SK-N-SH (cell line): ENCODE measurements around the gene STMN1. TPM values are rescaled to one million over a fixed set of nuclear protein-coding genes. Genes with fewer than 3 reads are reported as not detected.

Source experiments
- CTCF ChIA-PET: fragments of 300-600, 350-600 bp; formaldehyde crosslinking; extraction: SDS; loops from one replicate; lab custom pipeline; 2021; lab: Yijun Ruan, JAX
- POLR2A ChIA-PET: fragments of 350-600 bp; sonication (Branson Sonifier 250); formaldehyde crosslinking; extraction: SDS; loops from one replicate; lab custom pipeline; 2020; ENCODE audit warnings: antibody characterized with exemption, inconsistent platforms; lab: Yijun Ruan, JAX
- DNase-seq: peaks from one replicate; pipeline ENCODE4 v3.0.0; 2012
- H2AFZ ChIP-seq: fragments of 200-600 bp; sonication (generic); 2 replicates; pipeline ENCODE4 v1.8.1; 2016; ENCODE audit warnings: antibody characterized with exemption, mild to moderate bottlenecking, low read depth
- H3F3A ChIP-seq: fragments of 200-600 bp; sonication (generic); replicated peaks from 2 replicates; pipeline ENCODE3; 2016; ENCODE audit warnings: antibody characterized with exemption, mild to moderate bottlenecking; ENCODE audit not compliant: insufficient read depth
- H3K27ac ChIP-seq, 2 experiments: fragments of 200-500 bp in 1 of 2; fragments of 200-600 bp in 1 of 2; sonication (Bioruptor generic) in 1 of 2; sonication (generic), shearing (Covaris generic) in 1 of 2; 2 replicates each; pipeline versions ENCODE4 v1.5.1 to v1.6.1; 2014 to 2016; ENCODE audit warnings: low read depth in 2 of 2, inconsistent platforms in 1 of 2, low read length in 1 of 2, mild to moderate bottlenecking in 1 of 2, mixed read lengths in 1 of 2
- H3K27me3 ChIP-seq: fragments of 200-600 bp; sonication (generic), shearing (Covaris generic); 2 replicates; pipeline ENCODE4 v1.6.1; 2016; ENCODE audit warnings: mixed run types; ENCODE audit not compliant: insufficient read depth
- H3K36me3 ChIP-seq, 2 experiments: fragments of 200-500 bp in 1 of 2; fragments of 200-600 bp in 1 of 2; sonication (Bioruptor generic) in 1 of 2; sonication (generic) in 1 of 2; replicated peaks in 1 of 2; 2 replicates each; pipeline versions ENCODE3 to v1.5.1; 2014 to 2016; ENCODE audit warnings: low read length in 1 of 2, mild to moderate bottlenecking in 1 of 2; ENCODE audit not compliant: insufficient read depth in 2 of 2, control insufficient read depth in 1 of 2
- H3K4me1 ChIP-seq, 2 experiments: fragments of 200-500 bp in 1 of 2; fragments of 200-600 bp in 1 of 2; sonication (Bioruptor generic) in 1 of 2; sonication (generic), shearing (Covaris generic) in 1 of 2; 2 replicates each; pipeline versions ENCODE4 v1.5.1 to v1.6.1; 2014 to 2016; ENCODE audit warnings: low read depth in 1 of 2, low read length in 1 of 2, mixed run types in 1 of 2; ENCODE audit not compliant: insufficient read depth in 2 of 2, control insufficient read depth in 1 of 2
- H3K4me2 ChIP-seq: fragments of 200-600 bp; sonication (generic), shearing (Covaris generic); 2 replicates; pipeline ENCODE4 v1.6.1; 2017; ENCODE audit warnings: mixed run types
- H3K4me3 ChIP-seq, 2 experiments: fragments of 200-500 bp in 1 of 2; fragments of 200-600 bp in 1 of 2; sonication (Bioruptor generic) in 1 of 2; sonication (generic), shearing (Covaris generic) in 1 of 2; 2 replicates each; pipeline versions ENCODE4 v1.5.1 to v1.8.1; 2014 to 2016; ENCODE audit warnings: low read depth in 2 of 2, inconsistent platforms in 1 of 2, low read length in 1 of 2, mild to moderate bottlenecking in 1 of 2, mixed read lengths in 1 of 2, moderate library complexity in 1 of 2
- H3K79me2 ChIP-seq: fragments of 200-600 bp; sonication (generic); 2 replicates; pipeline ENCODE4 v1.8.1; 2017; ENCODE audit warnings: mild to moderate bottlenecking; ENCODE audit not compliant: insufficient read depth
- H3K9ac ChIP-seq: fragments of 200-600 bp; sonication (generic); 2 replicates; pipeline ENCODE4 v1.6.1; 2017; ENCODE audit warnings: mixed run types
- H3K9me2 ChIP-seq: fragments of 200-600 bp; sonication (generic); 2 replicates; pipeline ENCODE4 v1.6.1; 2017; ENCODE audit warnings: mixed run types
- H3K9me3 ChIP-seq: fragments of 200-600 bp; sonication (generic); 2 replicates; pipeline ENCODE4 v1.6.1; 2017; ENCODE audit warnings: mixed run types, mild to moderate bottlenecking, moderate library complexity
- H4K20me1 ChIP-seq: fragments of 200-600 bp; sonication (generic); 2 replicates; pipeline ENCODE4 v1.6.1; 2017; ENCODE audit warnings: mild to moderate bottlenecking, mixed run types; ENCODE audit not compliant: insufficient read depth
- FOSL2 ChIP-seq: IDR thresholded peaks from 2 replicates; pipeline ENCODE4 v1.4.0; 2012; ENCODE audit warnings: low read depth, mild to moderate bottlenecking, moderate library complexity, borderline replicate concordance
- FOXJ3 ChIP-seq: sonication (generic); formaldehyde crosslinking; IDR thresholded peaks from 2 replicates; pipeline ENCODE4 v1.5.1; 2020; ENCODE audit warnings: mild to moderate bottlenecking, missing genetic modification reagents
- GABPA ChIP-seq: IDR thresholded peaks from 2 replicates; pipeline ENCODE4 v1.4.0; 2012; ENCODE audit warnings: low read depth, mild to moderate bottlenecking
- JUND ChIP-seq: IDR thresholded peaks from 2 replicates; pipeline ENCODE4 v1.4.0; 2012
- POLR2AphosphoS5 ChIP-seq: IDR thresholded peaks from 2 replicates; pipeline ENCODE4 v1.6.1; 2012; ENCODE audit warnings: low read depth, low read length
- RAD21 ChIP-seq: IDR thresholded peaks from 2 replicates; pipeline ENCODE4 v1.6.1; 2012; ENCODE audit warnings: mild to moderate bottlenecking, low read length
- RCOR1 ChIP-seq: fragments of 150-350 bp; IDR thresholded peaks from 2 replicates; pipeline ENCODE4 v1.6.1; 2017; ENCODE audit warnings: antibody characterized with exemption, low read length
- RFX5 ChIP-seq: IDR thresholded peaks from 2 replicates; pipeline ENCODE4 v1.6.1; 2012; ENCODE audit warnings: mild to moderate bottlenecking, improper control_type of control experiment, low read length
- RXRA ChIP-seq: IDR thresholded peaks from 2 replicates; pipeline ENCODE4 v1.4.0; 2012; ENCODE audit warnings: low read depth, mild to moderate bottlenecking, borderline replicate concordance
- TCF12 ChIP-seq: IDR thresholded peaks from 2 replicates; pipeline ENCODE4 v1.4.0; 2012
- TEAD4 ChIP-seq: IDR thresholded peaks from 2 replicates; pipeline ENCODE4 v1.4.0; 2012; ENCODE audit warnings: mild to moderate bottlenecking, borderline replicate concordance; ENCODE audit not compliant: insufficient read depth
- WGBS: methylation state at CpG from one replicate; pipeline ENCODE4 v1.1.6; 2017; ENCODE audit warnings: low lambda C conversion rate; 5-methylcytosine and 5-hydroxymethylcytosine counted together
- polyA plus RNA-seq, 3 experiments: library from polyadenylated mRNA; depleted of rRNA; stranded (reverse); fragments of >200 nt; gene quantifications; 2 replicates each; pipeline ENCODE4 v1.2.3, GENCODE V29; 2012
- TF ChIP-seq, protein P1 (sequence below): IDR thresholded peaks from 2 replicates; pipeline ENCODE4; 2012
- TF ChIP-seq, protein P2 (sequence below): fragments of 150-350 bp; IDR thresholded peaks from 2 replicates; pipeline ENCODE4 v1.6.1; 2017; ENCODE audit warnings: antibody characterized with exemption, low read length, low read depth, borderline replicate concordance
- TF ChIP-seq, protein P3 (sequence below): fragments of 200-600 bp; sonication (generic); IDR thresholded peaks from 2 replicates; pipeline ENCODE4 v1.6.1; 2017; ENCODE audit warnings: antibody characterized with exemption, mild to moderate bottlenecking, moderate library complexity
- TF ChIP-seq, protein P4 (sequence below): IDR thresholded peaks from 2 replicates; pipeline ENCODE4 v1.4.0; 2012; ENCODE audit warnings: low read depth, borderline replicate concordance

The STMN1 gene
- polyA plus RNA-seq, 1 of the 3 experiments (the other 2 are of a cell fraction): 143 TPM

DNA sequence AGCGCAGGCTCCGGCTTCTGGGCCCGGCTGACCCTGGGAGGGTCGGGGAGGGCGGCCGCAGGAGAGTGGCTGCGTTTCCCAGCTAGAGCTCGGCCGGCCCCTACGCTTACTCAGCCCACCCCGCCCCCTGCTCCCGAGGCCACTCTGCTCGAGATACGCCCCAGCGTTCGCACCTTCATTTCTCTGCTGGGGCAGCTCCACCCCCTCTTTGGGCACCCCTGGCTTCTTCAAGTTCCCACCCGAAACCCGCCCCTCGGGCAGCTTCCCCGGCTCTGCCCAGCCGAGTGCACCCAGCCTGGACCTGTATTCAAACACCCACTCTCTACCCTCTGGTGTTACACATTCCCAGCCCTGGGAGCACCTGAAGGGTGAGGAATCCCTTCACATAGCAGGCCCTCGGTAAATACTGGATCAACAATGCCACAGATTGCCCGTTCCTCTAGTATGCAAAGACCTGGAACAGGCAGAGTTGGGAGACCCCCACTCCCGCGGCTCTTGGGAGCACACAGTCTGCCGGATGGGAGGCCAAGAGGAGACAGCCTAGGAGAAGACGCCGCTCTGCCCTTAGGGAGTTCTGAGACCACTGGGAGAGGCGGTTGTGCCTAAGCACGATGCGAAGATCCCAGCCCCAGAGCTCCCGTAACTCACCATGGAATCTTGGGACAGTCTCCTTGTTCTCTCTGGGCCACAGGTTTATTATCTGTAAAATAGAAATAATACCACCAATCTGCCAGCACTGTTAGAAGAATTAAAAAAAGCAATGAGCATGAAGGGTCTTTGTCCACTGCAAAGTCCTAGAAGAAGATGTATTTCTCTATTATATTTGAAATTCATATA lies 30.1 kb downstream of the STMN1 start:
- Histone ChIP-seq H3K9me3 (no peaks in the 10 kb centered on the region), H3K27me3 (no peaks in the 10 kb centered on the region), H3K79me2 (peaks cover 13% of the 10 kb centered on the region), H3K4me3 (peak overlapping the region; percentile 62 to 66), H3K27ac (peak overlapping the region in 1 of 2 experiments; percentile 48; a peak in 2 of 4 replicates), H3K4me2 (peak overlapping the region; percentile 84; the same call in 1 of the 2 replicates), H3K4me1 (peaks cover 0 to 23% of the 10 kb centered on the region in 2 experiments; a peak in 1 of 4 replicates), H3F3A (peaks cover 16% of the 10 kb centered on the region), H4K20me1 (no peaks in the 10 kb centered on the region), H2AFZ (peak overlapping the region; percentile 68; the same call in 1 of the 2 replicates), H3K9ac (peak overlapping the region; percentile 65; the same call in 1 of the 2 replicates), H3K36me3 (no peaks in the 10 kb centered on the region), H3K9me2 (no peaks in the 10 kb centered on the region)
- TF ChIP-seq RFX5 (no peak), JUND (no peak), FOSL2 (no peak)
- TF ChIP-seq, protein P1, sequence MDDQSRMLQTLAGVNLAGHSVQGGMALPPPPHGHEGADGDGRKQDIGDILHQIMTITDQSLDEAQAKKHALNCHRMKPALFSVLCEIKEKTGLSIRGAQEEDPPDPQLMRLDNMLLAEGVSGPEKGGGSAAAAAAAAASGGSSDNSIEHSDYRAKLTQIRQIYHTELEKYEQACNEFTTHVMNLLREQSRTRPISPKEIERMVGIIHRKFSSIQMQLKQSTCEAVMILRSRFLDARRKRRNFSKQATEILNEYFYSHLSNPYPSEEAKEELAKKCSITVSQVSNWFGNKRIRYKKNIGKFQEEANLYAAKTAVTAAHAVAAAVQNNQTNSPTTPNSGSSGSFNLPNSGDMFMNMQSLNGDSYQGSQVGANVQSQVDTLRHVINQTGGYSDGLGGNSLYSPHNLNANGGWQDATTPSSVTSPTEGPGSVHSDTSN: no peak
- WGBS: 85% methylated on average over 19 of the region's 32 CpGs
- DNase-seq: no peak
- CTCF ChIA-PET: interaction anchor here (0.8 to 3.1 kb wide), 10 partner anchors 14 to 267 kb away, joined by 3 to 14 read pairs (median 4); partner anchors contain the start of genes PAFAH2 and SELENON
- POLR2A ChIA-PET: interaction anchor here (0.6 to 1.6 kb wide), 8 partner anchors 11 to 146 kb away, joined by 3 to 5 read pairs (median 3); partner anchors contain the start of genes MTFR1L, PAFAH2 and STMN1

DNA sequence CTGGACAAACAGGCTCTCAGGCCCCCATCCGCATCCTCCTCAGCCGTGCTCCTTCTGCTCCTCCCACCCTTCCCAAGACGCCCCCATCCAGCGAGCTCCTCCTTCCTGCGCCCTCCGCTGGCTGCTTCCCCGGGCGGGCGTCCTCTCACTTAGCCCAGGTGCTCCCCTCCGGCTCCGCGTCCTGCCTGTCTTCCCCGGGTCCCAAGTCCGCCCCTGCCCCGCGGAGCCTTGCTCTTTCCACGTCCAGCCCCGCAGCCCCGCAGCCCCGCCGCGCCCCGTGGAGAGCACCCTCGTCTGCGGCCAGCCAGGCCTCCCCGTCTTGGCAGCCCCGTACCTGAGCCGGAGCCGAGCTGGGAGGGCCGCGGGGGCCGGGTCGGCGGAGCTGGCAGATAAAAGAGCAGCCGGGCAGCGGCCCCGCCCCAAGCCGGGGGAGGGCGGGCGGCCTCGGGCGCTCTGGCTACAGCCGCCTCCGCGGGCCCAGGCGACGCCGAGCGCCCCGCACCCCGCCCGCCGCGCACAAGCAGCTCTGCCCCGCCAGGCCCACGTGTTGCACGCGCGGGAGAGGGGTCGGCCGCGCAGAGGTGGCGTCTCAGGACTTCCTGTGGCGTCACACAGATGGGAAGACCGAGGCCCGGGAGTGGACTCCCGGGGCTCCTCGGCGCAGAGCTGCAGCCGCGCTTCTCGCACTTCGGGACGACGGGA lies 30.9 kb downstream of the STMN1 start, which contains the start of gene PAQR7:
Gene PAQR7 (minus strand): TSS at position 555 of the 702 bp plus-strand sequence. CDS start 11,869 bp downstream, outside the sequence.
- CTCF ChIA-PET: interaction anchor here (0.9 to 3.1 kb wide), 10 partner anchors 15 to 267 kb away, joined by 3 to 14 read pairs (median 4); partner anchors contain the start of genes PAFAH2 and SELENON
- Histone ChIP-seq H3K9ac (peak within 1 kb of the TSS; percentile 65), H3K79me2 (peaks cover 13% of the 10 kb centered on the region), H3K9me2 (no peaks in the 10 kb centered on the region), H2AFZ (peak within 1 kb of the TSS; percentile 68; the same call in 1 of the 2 replicates), H3K4me2 (peak within 1 kb of the TSS; percentile 84), H3K9me3 (no peaks in the 10 kb centered on the region), H3K27ac (peak within 1 kb of the TSS; percentile 8 to 48; a peak in 2 of 4 replicates), H3K4me1 (peaks cover 0 to 23% of the 10 kb centered on the region in 2 experiments; a peak in 1 of 4 replicates), H3K36me3 (no peaks in the 10 kb centered on the region), H3F3A (peaks cover 16% of the 10 kb centered on the region), H4K20me1 (no peaks in the 10 kb centered on the region), H3K4me3 (peak within 1 kb of the TSS; percentile 62 to 66), H3K27me3 (no peaks in the 10 kb centered on the region)
- WGBS: 1% methylated on average over 15 of the region's 75 CpGs
- peak; percentile 92 for DNase-seq
- POLR2A ChIA-PET: interaction anchor here (0.6 to 1.6 kb wide), 9 partner anchors 11 to 147 kb away, joined by 3 to 5 read pairs (median 3); partner anchors contain the start of genes EXTL1, MTFR1L, PAFAH2 and STMN1
- TF ChIP-seq TEAD4: no peak
- TF ChIP-seq, protein P2, sequence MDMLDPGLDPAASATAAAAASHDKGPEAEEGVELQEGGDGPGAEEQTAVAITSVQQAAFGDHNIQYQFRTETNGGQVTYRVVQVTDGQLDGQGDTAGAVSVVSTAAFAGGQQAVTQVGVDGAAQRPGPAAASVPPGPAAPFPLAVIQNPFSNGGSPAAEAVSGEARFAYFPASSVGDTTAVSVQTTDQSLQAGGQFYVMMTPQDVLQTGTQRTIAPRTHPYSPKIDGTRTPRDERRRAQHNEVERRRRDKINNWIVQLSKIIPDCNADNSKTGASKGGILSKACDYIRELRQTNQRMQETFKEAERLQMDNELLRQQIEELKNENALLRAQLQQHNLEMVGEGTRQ: 0 out of 2 replicates have a peak, but pooled peaks have one; percentile 18
- TF ChIP-seq, protein P3, sequence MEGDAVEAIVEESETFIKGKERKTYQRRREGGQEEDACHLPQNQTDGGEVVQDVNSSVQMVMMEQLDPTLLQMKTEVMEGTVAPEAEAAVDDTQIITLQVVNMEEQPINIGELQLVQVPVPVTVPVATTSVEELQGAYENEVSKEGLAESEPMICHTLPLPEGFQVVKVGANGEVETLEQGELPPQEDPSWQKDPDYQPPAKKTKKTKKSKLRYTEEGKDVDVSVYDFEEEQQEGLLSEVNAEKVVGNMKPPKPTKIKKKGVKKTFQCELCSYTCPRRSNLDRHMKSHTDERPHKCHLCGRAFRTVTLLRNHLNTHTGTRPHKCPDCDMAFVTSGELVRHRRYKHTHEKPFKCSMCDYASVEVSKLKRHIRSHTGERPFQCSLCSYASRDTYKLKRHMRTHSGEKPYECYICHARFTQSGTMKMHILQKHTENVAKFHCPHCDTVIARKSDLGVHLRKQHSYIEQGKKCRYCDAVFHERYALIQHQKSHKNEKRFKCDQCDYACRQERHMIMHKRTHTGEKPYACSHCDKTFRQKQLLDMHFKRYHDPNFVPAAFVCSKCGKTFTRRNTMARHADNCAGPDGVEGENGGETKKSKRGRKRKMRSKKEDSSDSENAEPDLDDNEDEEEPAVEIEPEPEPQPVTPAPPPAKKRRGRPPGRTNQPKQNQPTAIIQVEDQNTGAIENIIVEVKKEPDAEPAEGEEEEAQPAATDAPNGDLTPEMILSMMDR: 0 out of 2 replicates have a peak, but pooled peaks have one; percentile 11
- no peak for TF ChIP-seq RFX5
- TF ChIP-seq, protein P1: no peak
- TF ChIP-seq POLR2AphosphoS5: peak; percentile 11; the same call in 1 of the 2 replicates
- TF ChIP-seq TCF12: no peak
- no peak for TF ChIP-seq RXRA
- TF ChIP-seq, protein P4, sequence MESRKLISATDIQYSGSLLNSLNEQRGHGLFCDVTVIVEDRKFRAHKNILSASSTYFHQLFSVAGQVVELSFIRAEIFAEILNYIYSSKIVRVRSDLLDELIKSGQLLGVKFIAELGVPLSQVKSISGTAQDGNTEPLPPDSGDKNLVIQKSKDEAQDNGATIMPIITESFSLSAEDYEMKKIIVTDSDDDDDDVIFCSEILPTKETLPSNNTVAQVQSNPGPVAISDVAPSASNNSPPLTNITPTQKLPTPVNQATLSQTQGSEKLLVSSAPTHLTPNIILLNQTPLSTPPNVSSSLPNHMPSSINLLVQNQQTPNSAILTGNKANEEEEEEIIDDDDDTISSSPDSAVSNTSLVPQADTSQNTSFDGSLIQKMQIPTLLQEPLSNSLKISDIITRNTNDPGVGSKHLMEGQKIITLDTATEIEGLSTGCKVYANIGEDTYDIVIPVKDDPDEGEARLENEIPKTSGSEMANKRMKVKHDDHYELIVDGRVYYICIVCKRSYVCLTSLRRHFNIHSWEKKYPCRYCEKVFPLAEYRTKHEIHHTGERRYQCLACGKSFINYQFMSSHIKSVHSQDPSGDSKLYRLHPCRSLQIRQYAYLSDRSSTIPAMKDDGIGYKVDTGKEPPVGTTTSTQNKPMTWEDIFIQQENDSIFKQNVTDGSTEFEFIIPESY: no peak
- TF ChIP-seq FOSL2: no peak
- TF ChIP-seq RAD21: no peak
- peak; percentile 42; the same call in 1 of the 2 replicates for TF ChIP-seq GABPA
- no peak for TF ChIP-seq FOXJ3 (CRISPR knock-in tag)
- no peak for TF ChIP-seq RCOR1
